ENCODE measurements around the gene ERN1.

DNA sequence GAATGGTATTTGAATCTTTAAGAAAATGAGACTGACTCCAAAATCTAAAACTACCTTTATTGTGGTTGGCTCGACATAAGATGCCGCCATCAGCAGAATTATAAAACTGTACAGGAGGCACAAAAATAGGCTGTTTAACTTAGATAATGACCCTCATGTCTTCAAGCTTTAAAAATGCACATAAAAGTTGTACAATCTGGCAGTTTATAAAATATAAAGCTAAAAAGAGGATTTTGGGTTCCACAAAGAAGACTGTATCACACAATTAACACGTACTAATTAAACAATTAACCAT, 90.9 kb downstream of the ERN1 start:
- no peak for TF ChIP-seq CTCF (IDR thresholded peaks at IDR 0.05 in 4 of 5, conservative IDR thresholded peaks at IDR 0.05 in 1 of 5)
- no peak for TF ChIP-seq POLR2A (IDR thresholded peaks at IDR 0.05)

Measured in gastrocnemius medialis (tissue), 4 donors.